Neuron (in vitro differentiated cells): ENCODE data around the gene ADPRM.
A peak's percentile ranks its signal among the peaks of the same experiment; 100 is the strongest.
"Not testable (repeated sequence)": the region's sequence is repeated elsewhere in the genome, so short reads cannot be mapped to it uniquely, and the experiment has no call there.

ENCODE experiments used
- H2AFZ ChIP-seq: one replicate; pipeline ENCODE4 v1.6.1; 2013; ENCODE audit warnings: low read depth, mild to moderate bottlenecking, inconsistent platforms, low read length, moderate library complexity
- H3K27me3 ChIP-seq: one replicate; pipeline ENCODE4 v1.6.1; 2013; ENCODE audit warnings: low read length; ENCODE audit not compliant: insufficient read depth
- H3K36me3 ChIP-seq: one replicate; pipeline ENCODE4 v1.6.1; 2013; ENCODE audit warnings: low read length; ENCODE audit not compliant: insufficient read depth
- H3K4me1 ChIP-seq: one replicate; pipeline ENCODE4 v1.6.1; 2013; ENCODE audit warnings: low read length; ENCODE audit not compliant: insufficient read depth
- H3K4me3 ChIP-seq: 2 replicates; pipeline ENCODE4 v1.5.1; 2013; ENCODE audit warnings: mild to moderate bottlenecking, low read length, moderate library complexity
- H3K9me3 ChIP-seq: one replicate; pipeline ENCODE4 v1.6.1; 2013; ENCODE audit warnings: low read length

The ADPRM gene

GRCh38 chr17:10668775-10669174, 28.6 kb upstream of the ADPRM start:
- Histone ChIP-seq H3K36me3 (no peaks in the 10 kb centered on the region), H2AFZ (no peak overlapping the region), H3K4me1 (no peaks in the 10 kb centered on the region), H3K27me3 (no peaks in the 10 kb centered on the region), H3K4me3 (no peak overlapping the region), H3K9me3 (no peaks in the 10 kb centered on the region)

DNA sequence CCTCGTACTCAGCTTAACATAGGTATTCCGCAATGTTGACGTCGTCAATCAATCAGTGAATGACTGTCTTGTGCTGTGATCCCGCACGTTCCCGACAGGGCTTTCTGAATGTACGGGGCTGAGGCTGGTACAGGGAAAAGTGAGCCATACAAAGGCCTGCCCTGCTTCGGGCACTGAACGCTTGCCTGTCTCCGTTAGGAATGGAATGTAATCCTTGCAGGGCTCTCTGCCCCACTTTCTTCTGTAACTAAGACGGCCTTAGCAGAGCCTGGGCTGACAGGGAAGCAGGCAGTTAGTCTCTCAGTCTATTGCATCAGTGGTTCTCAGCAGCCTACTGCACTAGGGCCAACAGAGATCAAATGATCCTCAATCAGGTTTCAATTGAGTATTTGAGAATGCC, 24.1 kb upstream of the ADPRM start:
- Histone ChIP-seq H3K9me3 (no peaks in the 10 kb centered on the region), H3K36me3 (peaks cover 20% of the 10 kb centered on the region), H2AFZ (no peak overlapping the region)

GRCh38 chr17:10674704-10675103, 22.7 kb upstream of the ADPRM start:
- Histone ChIP-seq H2AFZ (no peak overlapping the region), H3K36me3 (peaks cover 23% of the 10 kb centered on the region), H3K27me3 (no peaks in the 10 kb centered on the region), H3K9me3 (no peaks in the 10 kb centered on the region), H3K4me1 (no peaks in the 10 kb centered on the region), H3K4me3 (no peak overlapping the region)

More for the DNA sequence above, 24.1 kb upstream of the ADPRM start:
- Histone ChIP-seq H3K4me3 (no peak overlapping the region), H3K27me3 (no peaks in the 10 kb centered on the region), H3K4me1 (no peaks in the 10 kb centered on the region)

DNA sequence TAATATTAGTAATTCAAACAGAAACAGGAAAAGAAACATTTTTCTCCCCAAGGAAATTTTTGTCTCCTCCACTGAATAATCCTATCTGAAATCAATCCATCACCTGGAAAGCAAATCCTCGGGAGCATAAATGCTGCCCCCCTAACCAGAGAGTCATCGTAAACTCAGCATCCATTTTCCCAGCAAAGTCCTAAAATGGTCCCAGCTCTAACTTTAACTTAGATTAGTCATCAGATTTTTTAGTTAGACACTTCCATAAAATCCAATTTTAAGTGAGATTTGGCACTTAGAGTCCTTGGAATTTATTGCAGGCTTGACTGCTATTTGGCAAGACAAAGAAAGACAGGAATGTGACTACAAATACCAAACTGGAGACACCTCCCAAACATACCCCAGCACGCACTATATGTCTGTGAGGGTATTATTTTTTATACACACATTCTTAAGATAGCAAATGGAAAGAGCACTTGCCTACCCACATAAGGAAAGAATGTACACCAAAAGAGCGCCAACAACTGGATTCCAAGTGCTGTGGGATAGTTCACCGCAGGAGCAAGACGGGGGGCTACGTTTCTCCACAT, 15.4 kb upstream of the ADPRM start:
- H3K4me3 ChIP-seq, result no peak overlapping the region
- H3K9me3 ChIP-seq, result no peaks in the 10 kb centered on the region
- no peaks in the 10 kb centered on the region for H3K4me1 ChIP-seq
- peaks cover 68% of the 10 kb centered on the region for H3K36me3 ChIP-seq
- H3K27me3 ChIP-seq, result no peaks in the 10 kb centered on the region
- no peak overlapping the region for H2AFZ ChIP-seq

DNA sequence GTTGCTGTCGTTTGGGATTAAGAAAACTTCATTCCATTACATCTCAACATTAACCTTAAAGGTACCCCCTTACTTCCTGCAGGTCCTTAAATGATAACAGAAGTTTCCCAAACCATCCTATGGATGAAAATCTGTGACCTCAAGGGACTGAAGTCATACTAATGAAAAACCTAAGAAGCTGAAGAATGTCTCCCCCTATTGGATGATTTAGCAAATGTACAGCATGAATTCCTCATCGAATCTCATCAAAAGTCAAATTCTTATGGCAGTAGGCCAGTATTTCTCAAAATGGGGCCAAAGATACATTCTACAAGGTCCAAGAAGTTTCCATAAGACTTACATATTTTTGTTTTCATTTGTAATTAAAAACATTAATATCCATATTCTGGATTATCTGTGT, 13.5 kb upstream of the ADPRM start:
- no peak overlapping the region for H3K4me3 ChIP-seq
- no peaks in the 10 kb centered on the region for H3K9me3 ChIP-seq
- H3K4me1 ChIP-seq, result no peaks in the 10 kb centered on the region
- no peak overlapping the region for H2AFZ ChIP-seq
- H3K27me3 ChIP-seq, result no peaks in the 10 kb centered on the region
- peaks cover 69% of the 10 kb centered on the region for H3K36me3 ChIP-seq

- H3K4me3 ChIP-seq, result no peak overlapping the region
- H3K9me3 ChIP-seq, result no peaks in the 10 kb centered on the region
- no peak overlapping the region for H2AFZ ChIP-seq
- no peaks in the 10 kb centered on the region for H3K27me3 ChIP-seq
- H3K36me3 ChIP-seq, result peaks cover 74% of the 10 kb centered on the region
- no peaks in the 10 kb centered on the region for H3K4me1 ChIP-seq
Measured at GRCh38 chr17:10687499-10687898, 9.9 kb upstream of the ADPRM start.

DNA sequence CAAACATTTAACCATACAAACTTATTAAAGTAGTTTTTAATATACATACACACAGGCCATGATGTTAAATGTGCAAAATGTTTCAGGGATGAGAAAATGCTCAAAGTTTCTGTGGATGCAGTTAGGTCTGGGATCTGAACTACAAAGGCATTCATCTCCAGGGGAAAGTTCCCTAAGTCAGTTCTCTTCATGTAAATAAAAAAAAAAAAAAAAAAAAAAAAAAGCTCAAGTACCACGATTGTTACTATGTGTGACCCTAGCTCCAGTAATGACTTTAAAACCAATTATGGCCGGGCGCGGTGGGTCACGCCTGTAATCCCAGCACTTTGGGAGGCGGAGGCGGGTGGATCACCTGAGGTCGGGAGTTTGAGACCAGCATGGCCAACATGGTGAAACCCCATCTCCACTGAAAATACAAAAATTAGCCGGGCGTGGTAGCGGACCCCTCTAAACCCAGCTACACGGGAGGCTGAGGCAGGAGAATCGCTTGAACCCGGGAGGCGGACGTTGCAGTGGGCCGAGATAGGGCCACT, 1.5 kb upstream of the ADPRM start:
- Histone ChIP-seq H3K4me3 (peak overlapping the region; percentile 65), H3K36me3 (peaks cover 41% of the 10 kb centered on the region), H3K4me1 (peaks cover 11% of the 10 kb centered on the region)
- H2AFZ ChIP-seq, H3K9me3 ChIP-seq, H3K27me3 ChIP-seq: not testable (repeated sequence)

DNA sequence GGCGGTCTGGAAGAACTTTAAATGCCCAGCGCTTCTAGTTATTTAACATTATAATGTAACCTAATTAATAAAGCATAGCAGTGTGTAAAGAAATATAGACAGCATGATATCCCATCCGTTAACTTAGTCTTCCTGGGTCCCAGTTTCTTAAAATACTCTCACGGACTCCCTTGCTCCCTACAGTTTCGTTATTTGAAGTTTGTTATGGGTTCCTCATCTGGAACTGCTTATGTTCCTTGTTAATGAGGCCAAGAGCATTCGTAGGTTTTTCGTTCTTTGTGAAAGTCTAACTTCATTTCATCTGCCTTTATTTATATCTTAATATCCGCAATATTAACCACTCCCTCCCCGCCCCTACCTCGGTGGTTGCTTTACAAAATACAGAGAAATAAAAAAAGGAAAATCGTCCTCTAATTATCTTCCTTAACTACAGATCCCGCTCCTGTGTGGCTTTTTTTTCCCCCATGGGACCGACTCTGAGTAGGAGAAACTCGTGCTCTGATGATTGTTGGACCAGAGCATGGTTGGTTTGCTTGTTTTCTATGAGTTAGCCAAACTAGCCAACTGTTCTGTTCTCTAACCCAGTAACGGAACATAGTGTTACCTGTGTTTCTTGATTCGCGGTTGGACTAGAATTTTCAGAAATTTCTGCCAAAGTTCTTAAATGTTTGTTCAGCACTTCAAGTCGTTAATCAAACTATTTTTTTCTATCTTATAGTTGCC, 863 bp downstream of the ADPRM start:
- Histone ChIP-seq H3K36me3 (peaks cover 20% of the 10 kb centered on the region), H3K4me3 (peak overlapping the region; percentile 65), H3K27me3 (no peaks in the 10 kb centered on the region), H3K4me1 (peaks cover 11% of the 10 kb centered on the region), H2AFZ (peak overlapping the region; percentile 81), H3K9me3 (no peaks in the 10 kb centered on the region)

DNA sequence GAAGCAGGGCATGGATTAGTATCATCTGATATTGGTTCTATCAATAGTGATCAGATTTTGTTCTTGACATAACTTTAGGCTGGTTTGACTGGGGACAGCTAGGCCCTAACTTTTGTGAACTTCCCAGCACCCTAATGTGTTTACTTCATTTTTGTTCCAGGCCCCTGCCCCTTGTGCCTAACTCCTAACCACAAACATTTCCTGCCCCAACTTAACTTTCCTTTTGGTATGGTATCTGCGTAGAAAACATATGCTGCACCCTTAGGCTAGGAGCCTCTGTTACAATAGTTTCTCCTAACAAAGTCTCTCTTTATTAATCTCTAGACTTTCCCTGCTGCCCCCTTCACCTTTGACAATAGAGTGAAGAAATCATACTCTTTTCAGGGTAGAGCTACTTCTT, 2.5 kb downstream of the ADPRM start:
- H3K4me3 ChIP-seq, result no peak overlapping the region
- no peaks in the 10 kb centered on the region for H3K27me3 ChIP-seq
- H3K36me3 ChIP-seq, result peaks cover 12% of the 10 kb centered on the region
- H2AFZ ChIP-seq, result no peak overlapping the region
- peaks cover 11% of the 10 kb centered on the region for H3K4me1 ChIP-seq
- H3K9me3 ChIP-seq, result no peaks in the 10 kb centered on the region

DNA sequence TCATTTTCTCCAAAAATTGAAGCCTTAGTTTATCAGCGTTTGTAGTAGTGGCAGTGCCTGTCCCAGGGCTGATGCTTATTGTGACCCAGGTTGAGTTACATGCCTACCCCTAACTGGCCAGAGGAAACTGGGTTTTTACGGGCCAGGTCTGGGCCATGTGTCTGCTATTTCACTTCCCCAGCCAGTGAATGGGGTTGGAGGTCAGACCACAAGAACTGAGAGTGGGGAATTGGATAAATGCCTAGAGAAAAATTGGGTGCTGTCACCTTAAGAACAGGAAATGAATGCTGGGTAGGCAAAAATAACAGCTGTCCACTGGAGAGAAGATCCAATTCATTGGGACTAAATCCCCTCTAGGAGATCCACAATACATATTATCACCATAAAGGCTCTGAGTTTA, 5.2 kb downstream of the ADPRM start:
- Histone ChIP-seq H3K27me3 (no peaks in the 10 kb centered on the region), H3K4me3 (no peak overlapping the region), H2AFZ (no peak overlapping the region), H3K9me3 (no peaks in the 10 kb centered on the region), H3K36me3 (peaks cover 30% of the 10 kb centered on the region), H3K4me1 (peaks cover 5% of the 10 kb centered on the region)

DNA sequence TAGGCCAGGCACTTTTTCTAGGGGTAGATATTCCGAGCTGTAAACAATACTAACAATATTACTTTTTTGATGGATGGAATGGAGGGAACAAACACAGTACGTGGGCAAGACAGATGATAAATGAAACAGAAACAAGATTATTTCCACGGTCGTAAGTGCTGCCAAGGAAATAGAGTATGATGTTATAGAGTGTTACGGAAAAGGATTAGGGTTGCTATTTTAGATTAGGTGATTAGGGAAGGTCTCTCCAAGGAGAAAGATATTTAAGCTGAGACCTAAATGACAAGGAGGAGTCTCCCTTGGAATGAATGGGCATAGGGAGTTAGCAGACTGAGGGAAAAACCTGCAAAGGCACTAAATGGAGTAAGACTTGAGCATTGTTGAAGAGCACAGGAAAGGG, 8.3 kb downstream of the ADPRM start:
- Histone ChIP-seq H3K4me1 (no peaks in the 10 kb centered on the region), H3K9me3 (no peaks in the 10 kb centered on the region), H3K27me3 (no peaks in the 10 kb centered on the region), H3K36me3 (peaks cover 46% of the 10 kb centered on the region), H3K4me3 (no peak overlapping the region), H2AFZ (no peak overlapping the region)

GRCh38 chr17:10713318-10713717, 15.9 kb downstream of the ADPRM start:
- H3K27me3 ChIP-seq, result no peaks in the 10 kb centered on the region
- H2AFZ ChIP-seq, result no peak overlapping the region
- H3K36me3 ChIP-seq, result peaks cover 32% of the 10 kb centered on the region
- H3K9me3 ChIP-seq, result no peaks in the 10 kb centered on the region
- no peaks in the 10 kb centered on the region for H3K4me1 ChIP-seq
- H3K4me3 ChIP-seq, result no peak overlapping the region

DNA sequence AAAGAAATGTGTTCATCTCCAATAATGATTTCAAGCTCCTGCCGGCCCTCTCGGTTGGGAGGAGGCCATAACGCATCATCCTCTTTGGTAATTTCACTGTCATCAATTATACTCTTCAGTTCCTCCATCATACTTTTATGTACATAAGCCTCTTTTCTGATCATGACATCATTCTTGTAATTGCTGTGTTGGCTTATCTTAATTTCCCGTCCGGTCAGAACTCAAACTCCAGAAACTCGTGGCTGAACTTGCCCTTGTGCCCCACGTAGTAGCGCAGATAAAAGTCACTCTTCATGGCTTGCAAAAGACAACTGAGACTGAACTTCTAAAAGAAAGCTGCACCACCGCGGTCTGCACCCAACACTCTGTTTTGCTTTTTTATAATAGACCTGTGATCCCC, 18.8 kb downstream of the ADPRM start:
- Histone ChIP-seq H2AFZ (no peak overlapping the region), H3K27me3 (no peaks in the 10 kb centered on the region), H3K4me3 (no peak overlapping the region), H3K9me3 (no peaks in the 10 kb centered on the region), H3K36me3 (peaks cover 13% of the 10 kb centered on the region), H3K4me1 (no peaks in the 10 kb centered on the region)
